Natural killer cell treated with Interleukin-12 subunit alpha and Interleukin-12 subunit beta and Interleukin-15 and Interleukin-18, amount 100 ng/mL, for 72 hours (primary cell): ENCODE measurements around the gene TLE5. TPM values are rescaled to one million over a fixed set of nuclear protein-coding genes. Genes with fewer than 3 reads are reported as not detected.
"Not testable (repeated sequence)": the region's sequence is repeated elsewhere in the genome, so short reads cannot be mapped to it uniquely, and the experiment has no call there.

ENCODE experiments used
- ATAC-seq, 2 donors: fragments of 150-1000 bp; cut with Tn5 transposase in 1 of 2; sonication (Bioruptor Pico), chemical (Tn5 transposase) in 1 of 2; 2 replicates each; pipeline ENCODE4 v1.10.0; 2021
- DNase-seq: peaks from one replicate; pipeline ENCODE4 v3.0.0; 2022; ENCODE audit warnings: low spot score
- H3K27ac Mint-ChIP-seq, 2 donors: 1 replicate in 1 of 2; 2 replicates in 1 of 2; pipeline ENCODE4 v1.8.0; 2022; ENCODE audit warnings: mixed read lengths in 2 of 2, mild to moderate bottlenecking in 1 of 2, moderate library complexity in 1 of 2
- H3K27me3 Mint-ChIP-seq, 2 donors: 1 replicate in 1 of 2; 2 replicates in 1 of 2; pipeline ENCODE4 v1.8.0; 2022; ENCODE audit warnings: mixed read lengths in 2 of 2
- H3K36me3 Mint-ChIP-seq: one replicate; pipeline ENCODE4 v1.8.0; 2022; ENCODE audit warnings: mixed read lengths
- H3K4me1 Mint-ChIP-seq, 2 donors: 1 replicate in 1 of 2; 2 replicates in 1 of 2; pipeline ENCODE4 v1.8.0; 2022; ENCODE audit warnings: low read depth in 2 of 2, mixed read lengths in 2 of 2, mild to moderate bottlenecking in 1 of 2
- H3K4me3 Mint-ChIP-seq: one replicate; pipeline ENCODE4 v1.8.0; 2022; ENCODE audit warnings: mixed read lengths
- H3K9me3 Mint-ChIP-seq: 2 replicates; pipeline ENCODE4 v1.8.0; 2022; ENCODE audit warnings: mixed read lengths
- total RNA-seq, 2 donors: library from RNA; stranded (reverse); gene quantifications; one replicate each; pipeline ENCODE4 v1.2.3, GENCODE V29; 2022

The TLE5 gene
- total RNA-seq, 2 donors from 2014 or later = 242 to 309 TPM

GRCh38 chr19:3038214-3038613 lies 24.1 kb downstream of the TLE5 start:
- Mint-ChIP-seq H3K36me3 (no peaks in the 10 kb centered on the region), H3K27ac (no peak overlapping the region), H3K9me3 (no peaks in the 10 kb centered on the region), H3K4me3 (no peak overlapping the region), H3K27me3 (peaks cover 7 to 12% of the 10 kb centered on the region in 2 donors), H3K4me1 (peaks cover 20 to 22% of the 10 kb centered on the region in 2 donors)
- no peak for ATAC-seq
- DNase-seq = no peak

GRCh38 chr19:3036977-3037544 lies 25.2 kb downstream of the TLE5 start:
- Mint-ChIP-seq H3K4me1 (peaks cover 17 to 22% of the 10 kb centered on the region in 2 donors), H3K4me3 (peak overlapping the region; percentile 89), H3K27ac (peak overlapping the region; percentile 83 to 98)
- ATAC-seq, H3K36me3 Mint-ChIP-seq, DNase-seq, H3K27me3 Mint-ChIP-seq, H3K9me3 Mint-ChIP-seq: not testable (repeated sequence)

GRCh38 chr19:3036119-3036976 lies 25.9 kb downstream of the TLE5 start:
- ATAC-seq (peak; percentile 75 to 83), DNase-seq (peak; percentile 90)
- H3K36me3 Mint-ChIP-seq = no peaks in the 10 kb centered on the region
- no peaks in the 10 kb centered on the region for H3K9me3 Mint-ChIP-seq
- H3K4me3 Mint-ChIP-seq = peak overlapping the region; percentile 89
- peak overlapping the region; percentile 83 to 98 for H3K27ac Mint-ChIP-seq
- H3K4me1 Mint-ChIP-seq = peaks cover 17 to 22% of the 10 kb centered on the region in 2 donors
- peaks cover 5 to 7% of the 10 kb centered on the region in 2 donors for H3K27me3 Mint-ChIP-seq

GRCh38 chr19:3035542-3036118 lies 26.7 kb downstream of the TLE5 start:
- Mint-ChIP-seq H3K4me3 (peak overlapping the region; percentile 89), H3K4me1 (peaks cover 17 to 22% of the 10 kb centered on the region in 2 donors), H3K27ac (peak overlapping the region; percentile 83 to 98), H3K36me3 (no peaks in the 10 kb centered on the region), H3K27me3 (peaks cover 4 to 7% of the 10 kb centered on the region in 2 donors), H3K9me3 (no peaks in the 10 kb centered on the region)
- peak; percentile 96 for ATAC-seq
- peak; percentile 98 for DNase-seq

GRCh38 chr19:3034656-3035541 lies 27.4 kb downstream of the TLE5 start:
- H3K4me1 Mint-ChIP-seq = peaks cover 21 to 22% of the 10 kb centered on the region in 2 donors

GRCh38 chr19:3034406-3034655 lies 28.0 kb downstream of the TLE5 start:
- DNase-seq = no peak
- Mint-ChIP-seq H3K27ac (peak overlapping the region; percentile 83 to 98), H3K9me3 (no peaks in the 10 kb centered on the region), H3K36me3 (no peaks in the 10 kb centered on the region), H3K27me3 (peaks cover 7 to 10% of the 10 kb centered on the region in 2 donors), H3K4me1 (peaks cover 21 to 22% of the 10 kb centered on the region in 2 donors), H3K4me3 (peak overlapping the region; percentile 35)
- ATAC-seq = no peak

More at GRCh38 chr19:3034656-3035541, 27.4 kb downstream of the TLE5 start:
- no peak for DNase-seq
- Mint-ChIP-seq H3K27me3 (peaks cover 7 to 10% of the 10 kb centered on the region in 2 donors), H3K4me3 (peak overlapping the region; percentile 89), H3K27ac (peak overlapping the region; percentile 83 to 98), H3K9me3 (no peaks in the 10 kb centered on the region), H3K36me3 (no peaks in the 10 kb centered on the region)
- ATAC-seq = peak; percentile 18 to 33

GRCh38 chr19:3033595-3034405 lies 28.5 kb downstream of the TLE5 start:
- no peaks in the 10 kb centered on the region for H3K9me3 Mint-ChIP-seq
- H3K36me3 Mint-ChIP-seq = no peaks in the 10 kb centered on the region
- ATAC-seq (no peak), DNase-seq (no peak)
- H3K27ac Mint-ChIP-seq = peak overlapping the region in 1 of 2 donors; percentile 83
- H3K27me3 Mint-ChIP-seq = peaks cover 7 to 10% of the 10 kb centered on the region in 2 donors
- peaks cover 21 to 22% of the 10 kb centered on the region in 2 donors for H3K4me1 Mint-ChIP-seq
- H3K4me3 Mint-ChIP-seq = peak overlapping the region; percentile 35

GRCh38 chr19:3031607-3031867 lies 30.8 kb downstream of the TLE5 start:
- Mint-ChIP-seq H3K4me3 (no peak overlapping the region), H3K36me3 (no peaks in the 10 kb centered on the region), H3K27me3 (peaks cover 7 to 10% of the 10 kb centered on the region in 2 donors), H3K27ac (no peak overlapping the region), H3K4me1 (peaks cover 21 to 22% of the 10 kb centered on the region in 2 donors), H3K9me3 (no peaks in the 10 kb centered on the region)
- DNase-seq = no peak
- ATAC-seq = no peak

- no peak for DNase-seq
- H3K4me3 Mint-ChIP-seq = peak within 1 kb of the TSS; percentile 51
- no peaks in the 10 kb centered on the region for H3K9me3 Mint-ChIP-seq
- H3K27me3 Mint-ChIP-seq = peaks cover 2 to 9% of the 10 kb centered on the region in 2 donors
- ATAC-seq = peak; percentile 50 to 70
- H3K4me1 Mint-ChIP-seq = peaks cover 6 to 10% of the 10 kb centered on the region in 2 donors
- H3K27ac Mint-ChIP-seq = no peak within 1 kb of the TSS
- no peaks in the 10 kb centered on the region for H3K36me3 Mint-ChIP-seq
Measured at GRCh38 chr19:3029065-3029923, 33.0 kb downstream of the TLE5 start, which contains the start of gene TLE2. TSS of gene TLE2 (minus strand) at chr19:3029280. CDS start at chr19:3028904, 376 bp downstream.

GRCh38 chr19:3028305-3029064 lies 33.8 kb downstream of the TLE5 start:
- Mint-ChIP-seq H3K4me1 (peaks cover 0 to 8% of the 10 kb centered on the region in 2 donors), H3K27me3 (peaks cover 0 to 9% of the 10 kb centered on the region in 2 donors), H3K9me3 (no peaks in the 10 kb centered on the region), H3K36me3 (no peaks in the 10 kb centered on the region), H3K4me3 (peak overlapping the region; percentile 51), H3K27ac (no peak overlapping the region)
- ATAC-seq (no peak), DNase-seq (no peak)

- no peak for ATAC-seq
- peaks cover 0 to 8% of the 10 kb centered on the region in 2 donors for H3K4me1 Mint-ChIP-seq
- no peaks in the 10 kb centered on the region for H3K9me3 Mint-ChIP-seq
- H3K36me3 Mint-ChIP-seq = no peaks in the 10 kb centered on the region
- no peak overlapping the region for H3K27ac Mint-ChIP-seq
- H3K4me3 Mint-ChIP-seq = peak overlapping the region; percentile 51
- no peak for DNase-seq
- peaks cover 0 to 9% of the 10 kb centered on the region in 2 donors for H3K27me3 Mint-ChIP-seq
Measured at GRCh38 chr19:3027981-3028304, 34.4 kb downstream of the TLE5 start.

GRCh38 chr19:3027292-3027691 lies 35.0 kb downstream of the TLE5 start:
- Mint-ChIP-seq H3K27me3 (peaks cover 0 to 9% of the 10 kb centered on the region in 2 donors), H3K36me3 (no peaks in the 10 kb centered on the region), H3K4me3 (peak overlapping the region; percentile 51), H3K27ac (no peak overlapping the region), H3K9me3 (no peaks in the 10 kb centered on the region), H3K4me1 (peaks cover 0 to 8% of the 10 kb centered on the region in 2 donors)
- DNase-seq = no peak
- ATAC-seq = no peak
